Fibroblast of lung (primary cell): ENCODE measurements around the gene SENP6.

Experiments used
- EZH2 ChIP-seq: IDR thresholded peaks from 2 replicates; pipeline ENCODE4 v1.5.1; 2012; ENCODE audit warnings: low read length, control low read depth, mild to moderate bottlenecking; ENCODE audit errors: missing control alignments
- TF ChIP-seq, protein P1 (sequence below), 2 donors: IDR thresholded peaks in 1 of 2; conservative IDR thresholded peaks in 1 of 2; 1 replicate in 1 of 2; 2 replicates in 1 of 2; pipeline ENCODE4 v1.5.1; 2011 to 2012; ENCODE audit warnings: low read length in 2 of 2, control low read depth in 1 of 2, inconsistent platforms in 1 of 2, low read depth in 1 of 2, mild to moderate bottlenecking in 1 of 2

DNA sequence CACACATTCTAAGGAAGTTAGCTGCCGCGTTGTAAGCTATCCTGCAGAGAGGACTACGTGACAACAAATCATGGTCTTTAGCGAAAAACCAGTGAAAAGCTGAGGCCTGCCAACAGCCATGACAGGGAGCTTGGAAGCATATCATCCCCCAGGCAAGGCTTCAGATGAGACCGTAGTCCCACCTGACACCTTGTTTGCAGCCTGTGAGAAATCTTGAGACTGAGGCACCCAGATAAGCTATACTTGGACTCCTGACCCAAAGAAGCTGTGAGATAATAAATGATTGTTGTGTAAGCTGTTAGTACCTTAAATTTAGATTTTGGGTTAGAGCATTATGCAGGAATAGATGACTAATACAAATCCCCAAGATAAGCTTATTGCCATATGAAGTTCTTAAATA lies 45.4 kb upstream of the SENP6 start:
- TF ChIP-seq, protein P1, sequence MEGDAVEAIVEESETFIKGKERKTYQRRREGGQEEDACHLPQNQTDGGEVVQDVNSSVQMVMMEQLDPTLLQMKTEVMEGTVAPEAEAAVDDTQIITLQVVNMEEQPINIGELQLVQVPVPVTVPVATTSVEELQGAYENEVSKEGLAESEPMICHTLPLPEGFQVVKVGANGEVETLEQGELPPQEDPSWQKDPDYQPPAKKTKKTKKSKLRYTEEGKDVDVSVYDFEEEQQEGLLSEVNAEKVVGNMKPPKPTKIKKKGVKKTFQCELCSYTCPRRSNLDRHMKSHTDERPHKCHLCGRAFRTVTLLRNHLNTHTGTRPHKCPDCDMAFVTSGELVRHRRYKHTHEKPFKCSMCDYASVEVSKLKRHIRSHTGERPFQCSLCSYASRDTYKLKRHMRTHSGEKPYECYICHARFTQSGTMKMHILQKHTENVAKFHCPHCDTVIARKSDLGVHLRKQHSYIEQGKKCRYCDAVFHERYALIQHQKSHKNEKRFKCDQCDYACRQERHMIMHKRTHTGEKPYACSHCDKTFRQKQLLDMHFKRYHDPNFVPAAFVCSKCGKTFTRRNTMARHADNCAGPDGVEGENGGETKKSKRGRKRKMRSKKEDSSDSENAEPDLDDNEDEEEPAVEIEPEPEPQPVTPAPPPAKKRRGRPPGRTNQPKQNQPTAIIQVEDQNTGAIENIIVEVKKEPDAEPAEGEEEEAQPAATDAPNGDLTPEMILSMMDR (conservative IDR thresholded peaks at IDR 0.05 in 1 of 2, IDR thresholded peaks at IDR 0.05 in 1 of 2; ENCODE audit: low read depth in 1 of 2, low read length in 2 of 2): no peak
- no peak for TF ChIP-seq EZH2
